GM12878 (cell line): Measurements from ENCODE around the gene RNF166. TPM values are rescaled to one million over a fixed set of nuclear protein-coding genes. Genes with fewer than 3 reads are reported as not detected.

ENCODE experiments used
- CBX5 ChIP-seq: sonication (generic); IDR thresholded peaks from 2 replicates; pipeline ENCODE4 v1.6.1; 2016; ENCODE audit warnings: low read depth, moderate library complexity, mild to moderate bottlenecking, inconsistent platforms
- CUX1 ChIP-seq: IDR thresholded peaks from 2 replicates; pipeline ENCODE4 v1.6.1; 2012; ENCODE audit warnings: improper control_type of control experiment, low read depth, low read length; ENCODE audit not compliant: insufficient replicate concordance
- E4F1 ChIP-seq: fragments of 450-650 bp; IDR thresholded peaks from 2 replicates; pipeline ENCODE4 v1.6.1; 2018; ENCODE audit warnings: borderline replicate concordance, mild to moderate bottlenecking; ENCODE audit not compliant: partially characterized antibody
- HSF1 ChIP-seq: fragments of 150-350 bp; IDR thresholded peaks from 2 replicates; pipeline ENCODE4 v1.6.1; 2014; ENCODE audit warnings: mild to moderate bottlenecking, low read depth, low read length
- RAD51 ChIP-seq: fragments of 450-650 bp; IDR thresholded peaks from 2 replicates; pipeline ENCODE4 v1.6.1; 2016; ENCODE audit warnings: moderate library complexity, mild to moderate bottlenecking, inconsistent platforms
- polyA plus RNA-seq, 11 experiments: library from polyadenylated mRNA; depleted of rRNA in 4 of 11; unstranded in 6 of 11; stranded (reverse) in 5 of 11; fragments of >200 nt; fragmentation: Nextera tagmentation in 4 of 11; fragmentation: Illumina TruSeq in 1 of 11; extraction: Ambion mirVana in 4 of 11; extraction: Trizol in 1 of 11; gene quantifications; 1 replicate in 1 of 11; 2 replicates in 10 of 11; pipeline versions ENCODE4 v1.2.1 to v1.2.3, GENCODE V29; 2011 to 2016; ENCODE audit warnings: inconsistent platforms in 2 of 11, missing spikeins in 2 of 11, low read depth in 1 of 11
- total RNA-seq, 4 experiments: library from RNA; depleted of rRNA in 3 of 4; stranded (reverse); fragments of >200 nt in 3 of 4; fragmentation: Illumina TruSeq in 1 of 4; extraction: Trizol in 1 of 4; gene quantifications; 2 replicates each; pipeline versions ENCODE4 v1.2.1 to v1.2.3, GENCODE V29; 2013 to 2021

The RNF166 gene
- total and polyA plus RNA-seq, 10 of the 15 experiments (the other 5 are each of a cell fraction or from before 2014, with no cell fraction given): 0.48 to 32.8 (median 12.1) TPM

GRCh38 chr16:88662843-88663606, 43.2 kb downstream of the RNF166 start, which contains the start of gene MVD (continued):
- peak; percentile 94 for TF ChIP-seq E4F1
- TF ChIP-seq HSF1: no peak
- no peak for TF ChIP-seq CUX1
- no peak for TF ChIP-seq CBX5
- no peak for TF ChIP-seq RAD51
